ENCODE data around the gene KRTAP5-10.

DNA sequence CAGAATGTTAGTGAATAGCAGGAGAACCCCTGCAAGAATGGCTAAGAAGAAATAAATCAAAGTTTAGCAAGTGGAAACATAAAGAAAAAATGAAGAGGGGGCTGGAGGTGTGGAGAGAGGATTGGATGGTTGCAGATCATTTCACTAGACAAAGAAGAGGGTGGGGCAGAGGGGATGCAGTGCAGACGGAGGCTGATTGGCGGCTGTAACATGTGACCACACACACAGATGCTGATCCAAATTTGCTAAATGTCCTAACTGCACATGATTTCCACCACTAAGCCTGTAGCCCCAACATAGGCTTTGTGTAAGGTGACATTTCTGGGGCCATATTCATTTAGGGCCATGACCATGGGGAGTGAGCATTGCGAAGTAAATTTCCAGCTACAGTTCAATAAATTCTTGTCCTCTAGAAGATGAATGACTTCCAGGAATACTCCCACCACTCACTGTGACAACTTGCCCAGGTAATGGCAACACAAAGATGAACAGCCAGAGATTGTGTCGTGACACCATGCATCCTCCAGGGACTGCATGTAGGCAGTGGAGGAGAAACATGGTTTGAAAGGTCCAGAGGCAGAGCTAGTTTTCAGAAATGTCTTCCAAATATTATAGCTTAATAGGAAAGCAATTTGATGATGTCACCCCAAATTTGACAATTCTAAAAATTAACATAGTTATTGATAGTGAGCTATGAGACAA is 10.5 kb downstream of the KRTAP5-10 start:
- TF ChIP-seq, protein P1, sequence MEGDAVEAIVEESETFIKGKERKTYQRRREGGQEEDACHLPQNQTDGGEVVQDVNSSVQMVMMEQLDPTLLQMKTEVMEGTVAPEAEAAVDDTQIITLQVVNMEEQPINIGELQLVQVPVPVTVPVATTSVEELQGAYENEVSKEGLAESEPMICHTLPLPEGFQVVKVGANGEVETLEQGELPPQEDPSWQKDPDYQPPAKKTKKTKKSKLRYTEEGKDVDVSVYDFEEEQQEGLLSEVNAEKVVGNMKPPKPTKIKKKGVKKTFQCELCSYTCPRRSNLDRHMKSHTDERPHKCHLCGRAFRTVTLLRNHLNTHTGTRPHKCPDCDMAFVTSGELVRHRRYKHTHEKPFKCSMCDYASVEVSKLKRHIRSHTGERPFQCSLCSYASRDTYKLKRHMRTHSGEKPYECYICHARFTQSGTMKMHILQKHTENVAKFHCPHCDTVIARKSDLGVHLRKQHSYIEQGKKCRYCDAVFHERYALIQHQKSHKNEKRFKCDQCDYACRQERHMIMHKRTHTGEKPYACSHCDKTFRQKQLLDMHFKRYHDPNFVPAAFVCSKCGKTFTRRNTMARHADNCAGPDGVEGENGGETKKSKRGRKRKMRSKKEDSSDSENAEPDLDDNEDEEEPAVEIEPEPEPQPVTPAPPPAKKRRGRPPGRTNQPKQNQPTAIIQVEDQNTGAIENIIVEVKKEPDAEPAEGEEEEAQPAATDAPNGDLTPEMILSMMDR (IDR thresholded peaks at IDR 0.05) = no peak
- no peak for TF ChIP-seq POLR2AphosphoS5 (IDR thresholded peaks at IDR 0.05)

Data from breast epithelium (tissue), 3 donors.